GM21786 (cell line): ENCODE measurements around the gene CCDC81.

Experiments used
- ATAC-seq: cut with Tn5 transposase; IDR thresholded peaks from one replicate; pipeline ENCODE4 v1.9.1; 2021; ENCODE audit not compliant: unreplicated experiment

CCDC81 gene

GRCh38 chr11:86463120-86463519 is 88.4 kb downstream of the CCDC81 start:
- ATAC-seq = no peak

- no peak for ATAC-seq
Observed at GRCh38 chr11:86463955-86464354, 89.3 kb downstream of the CCDC81 start.

- ATAC-seq = no peak
Observed at GRCh38 chr11:86464509-86465221, 90.0 kb downstream of the CCDC81 start.

GRCh38 chr11:86468169-86468568 is 93.5 kb downstream of the CCDC81 start:
- no peak for ATAC-seq

GRCh38 chr11:86469491-86470388 is 95.1 kb downstream of the CCDC81 start:
- no peak for ATAC-seq
